Stimulated activated CD4-positive, alpha-beta T cell treated with anti-CD3 and anti-CD28 coated beads, Interleukin-1b, Interleukin-23, amount 100 ng/mL, for 48 hours (primary cell): ENCODE data around the gene KCTD21.
"Not testable (repeated sequence)": the region's sequence is repeated elsewhere in the genome, so short reads cannot be mapped to it uniquely, and the experiment has no call there.

Experiments
- DNase-seq: peaks from one replicate; pipeline ENCODE4 v3.0.0-alpha.2; 2020

KCTD21 gene

GRCh38 chr11:78188286-78189173 lies at the start of gene KCTD21, which contains the start of gene USP35:
TSS of gene KCTD21 (minus strand) at chr11:78188626. CDS start at chr11:78174554, 14,072 bp downstream.
TSS of gene USP35 (plus strand) at chr11:78188919. CDS start at chr11:78196246, 7,327 bp downstream.
- peak; percentile 93 for DNase-seq

GRCh38 chr11:78237293-78238046 lies 49.0 kb upstream of the KCTD21 start:
- no peak for DNase-seq

DNA sequence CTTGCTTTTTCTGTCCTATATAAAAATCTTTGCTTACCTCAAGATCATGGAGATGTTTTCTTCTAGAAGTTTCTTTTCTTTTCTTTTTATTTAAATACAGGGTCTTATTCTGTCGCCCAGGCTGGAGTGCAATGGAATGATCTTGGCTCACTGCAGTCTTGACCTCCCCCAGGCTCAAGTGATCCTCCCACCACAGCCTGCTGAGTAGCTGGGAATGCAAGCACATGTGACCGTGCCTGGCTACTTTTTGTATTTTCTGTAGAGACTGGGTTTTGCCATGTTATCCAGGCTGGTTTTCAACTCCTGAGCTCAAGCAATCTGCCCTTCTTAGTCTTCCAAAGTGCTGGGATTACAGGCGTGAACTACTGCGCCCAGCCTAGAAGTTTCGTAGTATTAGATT lies 45.6 kb upstream of the KCTD21 start:
- DNase-seq = no peak

GRCh38 chr11:78233046-78233445 lies 44.6 kb upstream of the KCTD21 start:
- not testable (repeated sequence) for DNase-seq

GRCh38 chr11:78231962-78232501 lies 43.6 kb upstream of the KCTD21 start:
- DNase-seq = no peak

- no peak for DNase-seq
Observed at GRCh38 chr11:78230161-78230877, 41.9 kb upstream of the KCTD21 start.

GRCh38 chr11:78229106-78229505 lies 40.7 kb upstream of the KCTD21 start:
- no peak for DNase-seq

DNA sequence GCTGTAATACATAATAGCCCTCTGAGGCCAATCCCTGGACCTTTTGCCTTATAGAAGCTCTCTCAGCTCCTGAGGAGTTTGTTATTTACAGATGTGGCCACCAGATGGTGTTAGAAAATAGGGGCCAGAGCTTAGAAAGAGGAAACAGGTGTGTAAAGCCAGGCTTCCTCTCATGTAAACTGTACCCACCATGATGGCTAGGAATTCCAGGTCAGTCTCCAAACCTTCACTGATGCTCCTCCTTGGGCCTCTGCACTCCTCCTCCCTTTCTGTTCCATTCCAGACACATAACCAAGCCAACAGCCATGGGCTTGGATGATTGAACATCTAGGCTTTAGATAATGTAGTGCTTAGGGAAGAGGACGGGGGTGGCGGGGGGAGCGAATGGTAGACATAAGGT lies 40.0 kb upstream of the KCTD21 start:
- DNase-seq = no peak

GRCh38 chr11:78227921-78228320 lies 39.5 kb upstream of the KCTD21 start:
- DNase-seq = no peak

GRCh38 chr11:78226684-78227680 lies 38.6 kb upstream of the KCTD21 start:
- DNase-seq = peak; percentile 25

- DNase-seq = no peak
Observed at GRCh38 chr11:78224906-78225420, 36.5 kb upstream of the KCTD21 start.

DNA sequence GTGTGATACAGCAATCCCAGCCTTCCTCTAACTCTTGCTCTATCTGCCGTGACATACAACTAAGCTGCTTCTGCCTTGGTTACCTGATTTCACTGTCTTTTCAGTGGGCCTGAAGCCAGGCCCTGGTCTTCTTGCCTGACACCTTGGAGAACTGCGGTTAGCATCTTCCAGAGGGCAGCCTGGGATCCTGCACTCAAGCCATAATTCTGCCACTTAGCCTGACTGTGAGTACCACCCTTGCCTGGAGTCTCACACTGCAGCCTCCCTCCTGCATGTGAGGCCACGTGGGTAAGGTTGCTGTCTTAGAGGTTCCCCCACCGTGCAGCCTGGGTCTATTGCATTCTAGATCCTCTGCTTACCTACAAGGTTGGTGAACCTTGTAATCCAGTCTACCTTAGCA lies 36.1 kb upstream of the KCTD21 start:
- DNase-seq = no peak

DNA sequence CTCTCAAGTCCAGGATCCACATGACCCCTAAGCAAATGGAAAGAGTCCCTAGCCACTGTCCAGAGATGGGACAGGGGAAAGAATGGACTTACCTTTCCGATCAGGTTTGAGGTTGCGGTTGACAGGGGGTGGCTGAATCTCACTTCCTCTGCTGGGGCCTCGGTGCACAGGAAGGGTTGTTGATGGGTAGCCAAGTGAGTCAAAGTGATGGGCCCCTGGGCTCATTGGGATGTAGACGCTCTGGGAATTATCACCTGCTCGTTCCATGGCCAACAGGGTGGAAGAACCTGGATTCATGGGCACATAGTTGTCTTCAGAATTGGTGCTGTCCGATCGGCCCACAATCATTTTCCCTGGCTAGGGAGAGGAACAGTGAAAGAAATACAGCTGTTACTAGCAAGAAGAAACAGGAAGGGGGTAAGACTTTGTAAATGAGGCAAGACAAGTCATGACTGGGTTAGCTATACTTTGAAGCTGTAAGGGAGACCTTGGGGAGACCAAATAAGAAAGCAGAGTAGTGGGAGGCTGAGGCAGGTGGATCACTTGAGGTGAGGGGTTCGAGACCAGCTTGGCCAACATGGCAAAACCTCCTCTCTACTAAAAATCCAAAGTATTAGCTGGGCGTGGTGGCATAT lies 35.0 kb upstream of the KCTD21 start:
- no peak for DNase-seq

- not testable (repeated sequence) for DNase-seq
Observed at GRCh38 chr11:78222726-78223125, 34.3 kb upstream of the KCTD21 start.

- no peak for DNase-seq
Observed at GRCh38 chr11:78221396-78222315, 33.2 kb upstream of the KCTD21 start.

- DNase-seq = no peak
Observed at GRCh38 chr11:78220218-78221157, 32.1 kb upstream of the KCTD21 start.

DNA sequence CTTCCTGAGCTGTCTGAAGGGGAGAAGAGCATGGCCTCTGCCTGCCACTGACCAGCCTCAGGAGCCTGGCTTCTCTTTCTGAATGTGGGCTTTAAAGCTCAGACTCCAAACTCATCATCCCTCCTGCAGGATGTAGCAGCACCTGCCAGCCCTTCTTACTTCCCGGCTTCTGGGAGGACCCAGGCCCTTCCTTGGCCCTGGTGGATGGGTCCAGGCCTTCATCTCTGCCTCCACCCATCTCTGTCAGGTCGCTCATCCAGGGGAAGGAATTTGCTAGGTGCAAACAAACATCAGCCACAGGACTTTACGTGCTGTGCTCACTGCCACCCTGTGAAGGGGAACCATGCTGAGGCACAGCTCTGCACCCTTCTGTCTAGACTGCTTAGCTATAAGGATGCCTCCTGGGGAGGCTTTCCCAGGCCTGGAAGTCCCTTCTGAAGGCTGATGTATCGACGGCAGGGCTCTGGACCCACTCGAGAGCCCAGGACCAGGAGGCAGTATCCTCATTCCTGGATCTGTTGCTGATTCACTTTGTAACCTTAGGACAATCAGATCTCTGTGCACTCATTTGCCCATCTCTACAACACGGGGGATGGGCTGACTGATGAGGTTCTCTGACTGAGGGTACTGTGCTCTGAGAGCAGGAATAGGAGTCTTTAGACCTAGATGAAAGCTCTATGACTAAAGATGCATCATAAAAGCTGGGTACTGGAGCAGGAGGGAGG lies 31.2 kb upstream of the KCTD21 start:
- DNase-seq = no peak
